Astrocyte of the spinal cord (primary cell): ENCODE data around the gene IRX1.

ENCODE experiments used
- DNase-seq: peaks from one replicate; pipeline ENCODE4 v3.0.0; 2011; ENCODE audit warnings: low read depth, low spot score
- H3K4me3 ChIP-seq: 2 replicates; pipeline ENCODE4 v1.5.1; 2011; ENCODE audit warnings: low read depth, mild to moderate bottlenecking, low read length, moderate library complexity
- CTCF ChIP-seq: IDR thresholded peaks from 2 replicates; pipeline ENCODE4 v1.5.1; 2012; ENCODE audit warnings: low read depth, mild to moderate bottlenecking, low read length, inconsistent platforms
- in situ Hi-C: cut with HindIII; loops from 2 replicates; pipeline ENCODE4 v1.10.0; 2017; ENCODE audit warnings: low sequenced_read_pairs

IRX1 gene

GRCh38 chr5:3601061-3601710 is 5.6 kb downstream of the IRX1 start:
- peak; percentile 15 for DNase-seq
- H3K4me3 ChIP-seq, result peak overlapping the region; percentile 27
- in situ Hi-C loops, result no loop called here
- TF ChIP-seq CTCF, result no peak

- in situ Hi-C loops, result no loop called here
- TF ChIP-seq CTCF, result no peak
- peak; percentile 11 for DNase-seq
- H3K4me3 ChIP-seq, result no peak overlapping the region
These were observed 6.5 kb downstream of the IRX1 start for GRCh38 chr5:3601911-3602782.

GRCh38 chr5:3602785-3603502 is 7.3 kb downstream of the IRX1 start:
- H3K4me3 ChIP-seq, result no peak overlapping the region
- DNase-seq, result peak; percentile 19
- in situ Hi-C loops, result no loop called here
- peak; percentile 55 for TF ChIP-seq CTCF

GRCh38 chr5:3604501-3604900 is 8.9 kb downstream of the IRX1 start:
- H3K4me3 ChIP-seq, result no peak overlapping the region
- peak; percentile 2 for DNase-seq
- no peak for TF ChIP-seq CTCF
- in situ Hi-C loops, result no loop called here

GRCh38 chr5:3605298-3606010 is 9.8 kb downstream of the IRX1 start:
- no peak overlapping the region for H3K4me3 ChIP-seq
- in situ Hi-C loops, result no loop called here
- TF ChIP-seq CTCF, result no peak
- no peak for DNase-seq
